NB4 (cell line): ENCODE results near the gene LRP1B.

Source experiments
- DNase-seq: peaks from one replicate; pipeline ENCODE4 v3.0.0; 2010; ENCODE audit warnings: low read depth
- H3K4me3 ChIP-seq: one replicate; pipeline ENCODE4 v1.5.1; 2011; ENCODE audit warnings: mild to moderate bottlenecking, low read depth, low read length, moderate library complexity
- CTCF ChIP-seq: IDR thresholded peaks from one replicate; pipeline ENCODE4 v1.5.1; 2012; ENCODE audit warnings: low read depth, low read length
- MAX ChIP-seq: IDR thresholded peaks from 2 replicates; pipeline ENCODE4 v1.6.1; 2011; ENCODE audit warnings: low read depth, low read length
- MYC ChIP-seq: IDR thresholded peaks from 2 replicates; pipeline ENCODE4 v1.6.1; 2011; ENCODE audit warnings: low read depth, low read length
- POLR2A ChIP-seq: IDR thresholded peaks from 2 replicates; pipeline ENCODE4 v1.6.1; 2011; ENCODE audit warnings: mild to moderate bottlenecking; ENCODE audit not compliant: insufficient read length; ENCODE audit errors: extremely low read depth

The LRP1B gene

GRCh38 chr2:141714496-141714895, 416.3 kb downstream of the LRP1B start:
- DNase-seq, result no peak
- H3K4me3 ChIP-seq, result no peak overlapping the region
- TF ChIP-seq MAX (no peak), MYC (no peak), POLR2A (no peak), CTCF (no peak)

- H3K4me3 ChIP-seq, result no peak overlapping the region
- no peak for TF ChIP-seq CTCF
- no peak for TF ChIP-seq POLR2A
- DNase-seq, result no peak
Observed at GRCh38 chr2:141711627-141712026, 419.2 kb downstream of the LRP1B start.

- TF ChIP-seq MAX, result no peak
- DNase-seq, result no peak
- H3K4me3 ChIP-seq, result no peak overlapping the region
Observed at GRCh38 chr2:141710589-141711239, 420.1 kb downstream of the LRP1B start.

GRCh38 chr2:141709756-141710155, 421.1 kb downstream of the LRP1B start:
- TF ChIP-seq POLR2A (no peak), MAX (no peak), MYC (no peak), CTCF (no peak)
- DNase-seq, result no peak
- no peak overlapping the region for H3K4me3 ChIP-seq

- TF ChIP-seq MYC, result no peak
- TF ChIP-seq MAX, result no peak
- DNase-seq, result no peak
- no peak overlapping the region for H3K4me3 ChIP-seq
Observed at GRCh38 chr2:141707486-141707885, 423.3 kb downstream of the LRP1B start.

GRCh38 chr2:141704541-141704940, 426.3 kb downstream of the LRP1B start:
- DNase-seq, result no peak
- no peak overlapping the region for H3K4me3 ChIP-seq
- TF ChIP-seq MYC, result no peak
- TF ChIP-seq CTCF, result no peak
- TF ChIP-seq POLR2A, result no peak
- no peak for TF ChIP-seq MAX

GRCh38 chr2:141703501-141703900, 427.3 kb downstream of the LRP1B start:
- TF ChIP-seq MYC, result no peak
- no peak for TF ChIP-seq POLR2A
- TF ChIP-seq CTCF, result no peak
- no peak for TF ChIP-seq MAX
- no peak overlapping the region for H3K4me3 ChIP-seq

More at GRCh38 chr2:141703501-141703900, 427.3 kb downstream of the LRP1B start:
- no peak for DNase-seq
